ENCODE data around the gene ARL4D.
"Not testable (repeated sequence)": the region's sequence is repeated elsewhere in the genome, so short reads cannot be mapped to it uniquely, and the experiment has no call there.

Gene ARL4D

GRCh38 chr17:43369986-43370385 is 28.8 kb upstream of the ARL4D start:
- DNase-seq (ENCODE audit: low read depth in 3 of 3), result no peak

GRCh38 chr17:43371227-43371821 is 27.5 kb upstream of the ARL4D start:
- no peak for DNase-seq (ENCODE audit: low read depth in 3 of 3)

GRCh38 chr17:43372273-43372911 is 26.4 kb upstream of the ARL4D start:
- DNase-seq (ENCODE audit: low read depth in 3 of 3), result no peak

- DNase-seq (ENCODE audit: low read depth in 3 of 3), result no peak
These were observed 25.4 kb upstream of the ARL4D start for GRCh38 chr17:43373356-43373755.

GRCh38 chr17:43375915-43376314 is 22.9 kb upstream of the ARL4D start:
- not testable (repeated sequence) for DNase-seq (ENCODE audit: low read depth in 3 of 3)

GRCh38 chr17:43377056-43377810 is 21.6 kb upstream of the ARL4D start:
- no peak for DNase-seq (ENCODE audit: low read depth in 3 of 3)

- DNase-seq (ENCODE audit: low read depth in 3 of 3), result no peak
These were observed 20.0 kb upstream of the ARL4D start for GRCh38 chr17:43378766-43379165.

GRCh38 chr17:43380307-43380706 is 18.5 kb upstream of the ARL4D start:
- no peak for DNase-seq (ENCODE audit: low read depth in 3 of 3)

GRCh38 chr17:43381204-43381603 is 17.6 kb upstream of the ARL4D start:
- DNase-seq (ENCODE audit: low read depth in 3 of 3), result no peak

GRCh38 chr17:43381621-43382020 is 17.2 kb upstream of the ARL4D start:
- DNase-seq (ENCODE audit: low read depth in 3 of 3), result no peak

GRCh38 chr17:43382776-43383175 is 16.0 kb upstream of the ARL4D start:
- DNase-seq (ENCODE audit: low read depth in 3 of 3), result no peak

- no peak for DNase-seq (ENCODE audit: low read depth in 3 of 3)
These were observed 15.4 kb upstream of the ARL4D start for GRCh38 chr17:43383372-43383771.

- no peak for DNase-seq (ENCODE audit: low read depth in 3 of 3)
These were observed 14.8 kb upstream of the ARL4D start for GRCh38 chr17:43383826-43384475.

GRCh38 chr17:43384476-43384862 is 14.3 kb upstream of the ARL4D start:
- DNase-seq (ENCODE audit: low read depth in 3 of 3), result no peak

GRCh38 chr17:43385046-43385831 is 13.6 kb upstream of the ARL4D start:
- no peak for DNase-seq (ENCODE audit: low read depth in 3 of 3)

- DNase-seq (ENCODE audit: low read depth in 3 of 3), result peak; percentile 83 to 89 (median 85)
These were observed 10.3 kb upstream of the ARL4D start for GRCh38 chr17:43388359-43389045.

GRCh38 chr17:43389046-43389947 is 9.5 kb upstream of the ARL4D start:
- DNase-seq (ENCODE audit: low read depth in 3 of 3), result peak in 2 of 3 donors; percentile 68 to 74

GRCh38 chr17:43392397-43392796 is 6.4 kb upstream of the ARL4D start:
- no peak for DNase-seq (ENCODE audit: low read depth in 3 of 3)

GRCh38 chr17:43393944-43394482 is 4.8 kb upstream of the ARL4D start:
- DNase-seq (ENCODE audit: low read depth in 3 of 3), result peak; percentile 82 to 90 (median 90)

- DNase-seq (ENCODE audit: low read depth in 3 of 3), result not testable (repeated sequence)
These were observed 4.1 kb upstream of the ARL4D start for GRCh38 chr17:43394696-43395095.

Data from stimulated activated CD4-positive, alpha-beta T cell treated with anti-CD3 and anti-CD28 coated beads, TNF-alpha, amount 100 ng/mL, for 48 hours (primary cell).